ENCODE measurements around the gene DGKH.

GRCh38 chr13:42014119-42014518 lies 34.3 kb upstream of the DGKH start:
- TF ChIP-seq CTCF (conservative IDR thresholded peaks at IDR 0.05 in 1 of 2, IDR thresholded peaks at IDR 0.05 in 1 of 2; ENCODE audit: extremely low read depth in 1 of 2, insufficient read depth in 1 of 2, low read depth in 1 of 2, low read length in 2 of 2) (no peak), EZH2 (IDR thresholded peaks at IDR 0.05; ENCODE audit: borderline replicate concordance, low read length) (no peak)
